GM12891 (cell line): Measurements from ENCODE around the gene SRSF5.

Source experiments
- PAX5 ChIP-seq: IDR thresholded peaks from 2 replicates; pipeline ENCODE4 v1.6.1; 2011; ENCODE audit warnings: low read length, moderate library complexity, mild to moderate bottlenecking; ENCODE audit not compliant: insufficient read depth, severe bottlenecking
- POLR2A ChIP-seq: IDR thresholded peaks from 2 replicates; pipeline ENCODE4 v1.6.1; 2011; ENCODE audit warnings: low read depth, low read length, control low read depth
- POLR2AphosphoS5 ChIP-seq: IDR thresholded peaks from 2 replicates; pipeline ENCODE4 v1.6.1; 2011; ENCODE audit warnings: low read depth, low read length, control low read depth
- TAF1 ChIP-seq: IDR thresholded peaks from 2 replicates; pipeline ENCODE4 v1.6.1; 2011; ENCODE audit warnings: low read depth, low read length, control low read depth

DNA sequence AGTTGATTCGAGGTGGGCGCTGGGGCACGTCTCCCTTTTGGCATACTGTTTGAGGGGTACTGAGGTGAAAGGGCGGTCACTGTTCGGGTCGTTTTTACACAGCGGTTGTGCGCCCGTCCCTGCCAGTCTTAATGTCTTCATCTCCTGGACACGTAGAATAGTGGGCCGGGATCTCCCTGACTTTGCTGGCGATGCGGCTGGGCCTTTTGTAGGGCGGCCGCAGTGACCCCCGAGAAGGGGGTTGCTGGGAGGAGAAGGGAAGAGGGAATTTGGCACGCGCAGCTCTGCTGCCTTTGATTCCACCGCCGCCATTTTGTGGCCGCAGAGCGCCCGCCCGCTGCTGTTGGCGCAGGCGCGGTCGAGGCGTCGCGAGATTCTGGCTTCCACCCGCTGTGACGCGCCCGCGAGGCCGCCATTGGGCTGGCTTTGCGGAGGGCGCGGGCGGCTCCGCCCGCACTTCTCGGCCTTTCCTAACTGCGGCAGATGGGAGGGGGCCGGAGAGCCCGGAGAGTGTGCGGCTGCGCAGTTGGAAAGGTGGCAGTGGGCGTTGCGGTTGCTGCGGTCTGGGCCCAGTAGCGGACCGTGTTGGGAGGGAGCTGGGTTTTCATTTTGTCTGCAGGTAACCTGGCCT lies 542 bp downstream of the SRSF5 start:
- TF ChIP-seq TAF1 (peak; percentile 93), POLR2A (no peak; the same call in 1 of the 2 replicates), POLR2AphosphoS5 (no peak; the same call in 1 of the 2 replicates), PAX5 (no peak)
